Activated CD8-positive, alpha-beta memory T cell treated with anti-CD3 and anti-CD28 coated beads for 48 hours (primary cell): ENCODE data around the gene PCBD2.
"Not testable (repeated sequence)": the region's sequence is repeated elsewhere in the genome, so short reads cannot be mapped to it uniquely, and the experiment has no call there.

Experiments used
- DNase-seq, 3 experiments: peaks; one replicate each; pipeline ENCODE4 v3.0.0-alpha.2; 2020; ENCODE audit warnings: low read depth in 2 of 3, low spot score in 2 of 3

Gene PCBD2

DNA sequence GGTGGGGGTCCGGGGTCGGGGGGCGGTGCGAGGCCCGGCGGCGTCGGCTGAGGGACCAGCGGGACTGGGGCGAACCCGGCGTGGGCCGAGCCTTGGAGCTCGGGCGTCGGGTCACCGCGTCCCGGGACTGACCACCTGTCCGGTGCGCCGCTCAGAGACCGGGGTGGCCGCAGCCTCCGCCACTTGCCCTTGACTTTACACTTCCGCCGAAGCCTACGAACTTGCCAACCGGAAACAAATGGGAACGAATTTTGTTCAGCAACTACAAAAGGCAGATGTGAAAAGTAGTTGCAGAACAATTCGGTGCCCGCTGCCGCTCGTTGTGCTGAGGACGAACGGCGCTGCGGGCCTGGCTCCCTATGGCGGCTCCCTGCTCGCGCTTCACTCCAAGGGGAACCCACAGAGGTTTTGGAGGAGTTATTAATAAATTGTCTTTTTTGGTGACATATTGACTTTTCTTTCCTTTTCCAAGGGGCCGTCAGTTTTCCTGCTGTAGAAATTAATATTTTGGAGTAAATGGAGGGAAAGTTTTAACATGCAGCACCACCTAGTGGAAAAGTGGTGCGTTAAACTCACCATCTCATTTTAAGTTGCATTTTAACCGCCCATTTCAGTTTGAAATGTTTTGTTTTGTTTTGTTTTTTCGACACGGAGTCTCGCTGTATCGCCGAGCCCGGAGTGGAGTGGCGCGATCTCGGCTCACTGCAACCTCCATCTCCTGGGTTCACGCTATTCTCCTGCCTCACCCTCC lies 490 bp downstream of the PCBD2 start:
- DNase-seq: peak; percentile 30 to 56 (median 54)

DNA sequence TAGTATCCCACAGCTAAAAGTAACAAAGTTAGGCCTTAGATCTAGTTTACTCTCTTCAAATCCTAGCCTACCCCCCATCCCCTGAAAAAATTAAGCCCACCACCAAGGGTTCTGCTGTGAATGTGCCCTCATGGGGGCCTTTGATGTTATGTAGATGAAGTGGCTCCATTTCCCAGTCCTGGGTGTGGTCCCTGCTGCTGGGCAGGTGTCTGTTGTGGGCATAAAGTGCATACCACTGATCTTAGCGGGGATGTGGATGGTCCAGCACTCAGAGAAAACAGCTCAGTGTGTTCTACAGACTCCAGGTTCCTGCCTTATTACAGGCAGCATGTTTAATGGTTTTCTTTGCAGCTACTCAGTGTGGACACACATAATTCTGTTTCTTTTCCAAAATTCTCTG lies 1.9 kb downstream of the PCBD2 start:
- no peak for DNase-seq

DNA sequence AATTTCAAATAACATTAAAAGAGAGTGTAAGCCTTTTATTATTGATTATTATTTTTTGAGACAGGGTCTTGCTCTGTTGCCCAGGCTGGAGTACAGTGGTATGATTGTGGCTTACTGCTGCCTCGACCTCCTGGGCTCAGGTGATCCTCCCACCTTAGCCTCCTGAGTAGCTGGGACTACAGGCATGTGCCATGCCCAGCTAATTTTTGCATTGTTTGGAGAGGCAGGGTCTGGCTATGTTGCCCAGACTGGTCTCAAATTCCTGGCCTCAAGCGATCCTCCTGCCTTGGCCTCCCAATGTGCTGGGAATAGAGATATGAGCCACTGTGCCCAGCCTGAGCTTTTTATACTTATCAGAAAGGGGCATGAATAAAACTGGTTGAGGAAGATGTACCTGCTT lies 5.8 kb downstream of the PCBD2 start:
- DNase-seq: not testable (repeated sequence)

DNA sequence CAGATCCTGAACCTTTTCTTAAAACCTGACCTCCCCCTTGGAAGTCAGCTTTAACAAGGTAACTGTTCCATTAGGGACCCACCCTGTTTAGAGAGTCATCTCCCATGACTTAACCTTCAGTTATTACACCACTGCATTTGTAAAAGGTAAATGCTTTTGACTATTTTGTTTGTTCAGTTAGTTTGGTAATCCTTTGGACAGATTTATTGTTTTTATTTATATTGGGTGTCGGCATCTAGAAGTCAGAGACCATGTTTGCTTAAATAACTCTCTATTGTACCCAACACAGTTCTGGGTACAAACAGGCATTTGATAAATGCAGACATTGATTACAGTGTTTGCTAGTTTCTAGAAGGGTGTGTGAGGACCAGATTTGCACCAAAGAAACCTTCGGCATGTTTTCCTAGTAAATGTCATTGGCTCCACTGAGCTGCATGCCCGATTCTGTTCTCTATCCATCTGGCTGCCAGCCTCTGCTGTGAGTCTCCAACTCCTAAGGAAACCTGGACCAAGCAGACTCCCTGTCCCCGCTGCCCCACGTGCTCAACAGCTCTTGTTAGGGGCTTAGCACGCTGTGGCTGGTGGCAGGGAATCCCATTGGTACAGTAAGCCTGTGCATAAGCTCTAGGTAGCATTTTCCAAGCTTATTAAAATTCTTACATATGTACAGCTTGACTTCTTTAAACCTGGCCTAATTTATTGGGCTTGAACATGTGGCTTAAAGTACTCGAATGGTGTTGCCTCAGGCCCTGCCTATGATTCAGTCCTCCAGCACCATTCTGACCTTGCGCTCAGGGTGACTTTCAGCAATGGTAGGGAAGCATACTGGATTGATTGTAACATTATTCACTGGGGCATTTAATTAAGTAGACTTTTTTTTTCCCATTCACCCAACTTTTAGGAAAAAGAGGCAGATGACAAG lies 6.6 kb downstream of the PCBD2 start:
- no peak for DNase-seq

DNA sequence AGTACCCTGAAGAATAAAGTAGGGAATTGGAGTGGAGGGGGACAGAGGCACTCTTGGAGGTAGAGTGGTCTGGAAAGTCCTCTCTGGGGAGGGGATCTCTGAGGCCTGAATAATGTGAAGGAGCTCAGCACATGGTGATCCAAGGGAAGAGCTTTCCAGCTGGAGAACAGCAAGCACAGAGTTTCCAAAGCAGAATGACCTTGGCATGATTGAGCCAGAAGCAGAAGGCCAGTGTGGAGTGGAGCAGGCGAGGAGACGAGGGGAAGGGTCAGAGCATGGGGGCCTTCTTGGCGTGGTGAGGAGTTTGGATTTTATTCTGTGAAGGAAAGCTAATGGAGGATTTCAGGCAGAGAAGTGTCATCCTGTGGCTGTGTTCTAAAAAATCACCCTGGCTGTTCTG lies 8.3 kb downstream of the PCBD2 start:
- DNase-seq: no peak

DNA sequence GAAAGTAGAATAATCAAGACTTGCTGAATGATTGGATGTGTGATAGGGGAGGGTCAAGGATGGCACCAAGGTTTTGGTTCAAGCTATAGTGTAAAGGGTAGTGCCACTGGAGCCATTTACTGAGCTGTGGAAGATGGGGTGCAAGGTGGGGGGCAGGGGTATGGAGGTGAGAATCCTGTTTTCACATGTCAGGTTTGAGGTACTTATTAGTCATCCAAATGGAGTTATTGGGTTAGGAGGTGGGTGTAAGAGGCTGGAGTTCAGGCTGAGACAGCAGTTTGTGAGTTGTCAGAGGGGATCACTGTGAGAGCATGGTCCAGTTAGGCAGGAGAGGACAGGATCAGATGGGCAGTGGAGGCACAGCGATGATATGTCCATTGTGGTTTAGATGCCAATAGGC lies 8.9 kb downstream of the PCBD2 start:
- no peak for DNase-seq

DNA sequence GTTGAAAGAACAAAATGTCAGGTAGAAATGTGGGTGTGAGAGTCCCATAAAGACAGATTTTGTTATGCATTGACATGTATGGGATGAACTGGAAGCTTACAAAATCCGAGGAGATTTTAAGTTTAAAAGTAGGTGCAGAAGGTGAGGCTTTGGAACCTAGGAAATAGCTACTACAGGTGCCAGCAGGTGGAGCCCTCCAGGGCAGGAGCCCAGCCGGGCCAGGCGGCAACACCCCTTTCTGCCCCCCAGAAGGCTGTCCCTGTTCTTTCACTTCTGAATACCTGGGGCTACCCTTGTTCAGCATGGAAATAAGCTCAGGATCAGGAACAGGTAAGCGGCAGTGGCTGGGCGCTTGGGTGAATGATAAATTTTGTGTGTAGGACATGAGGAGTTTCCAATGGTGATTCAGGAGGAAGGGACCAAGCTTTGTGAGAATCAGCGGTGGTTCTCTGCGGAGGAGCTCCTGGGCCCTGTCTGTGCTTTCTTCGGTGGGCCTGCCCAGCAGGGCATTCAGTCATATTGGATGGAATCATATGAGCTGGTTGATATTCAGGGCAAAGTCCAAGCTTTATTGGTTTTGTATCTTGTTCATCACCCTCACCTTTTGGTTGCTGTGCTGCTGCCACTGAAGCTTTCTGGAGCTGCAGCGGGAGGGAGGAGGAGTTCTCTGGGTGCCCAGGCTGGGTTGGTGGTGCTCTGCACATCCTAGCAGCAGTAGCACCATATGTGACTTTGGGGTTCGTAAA lies 12.3 kb downstream of the PCBD2 start:
- DNase-seq: no peak

DNA sequence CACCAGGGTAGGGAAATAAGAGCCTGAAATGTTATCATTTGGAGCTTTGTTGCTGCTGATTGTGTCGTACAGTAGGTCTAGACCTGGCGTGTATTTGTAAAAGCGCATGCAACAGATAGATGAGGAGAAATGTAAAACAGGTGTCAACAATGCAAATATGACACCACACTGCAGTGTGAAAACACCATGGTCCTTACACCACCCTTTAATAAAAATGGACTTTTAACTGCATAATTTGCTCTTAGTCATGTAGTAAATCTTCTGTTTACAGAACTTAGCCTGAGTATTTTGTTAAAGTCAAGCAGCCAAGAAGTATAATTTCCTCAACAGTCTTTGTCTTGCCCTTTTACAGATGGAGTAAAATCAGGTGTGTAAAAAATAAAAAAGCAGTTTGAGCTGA lies 13.9 kb downstream of the PCBD2 start:
- no peak for DNase-seq

DNA sequence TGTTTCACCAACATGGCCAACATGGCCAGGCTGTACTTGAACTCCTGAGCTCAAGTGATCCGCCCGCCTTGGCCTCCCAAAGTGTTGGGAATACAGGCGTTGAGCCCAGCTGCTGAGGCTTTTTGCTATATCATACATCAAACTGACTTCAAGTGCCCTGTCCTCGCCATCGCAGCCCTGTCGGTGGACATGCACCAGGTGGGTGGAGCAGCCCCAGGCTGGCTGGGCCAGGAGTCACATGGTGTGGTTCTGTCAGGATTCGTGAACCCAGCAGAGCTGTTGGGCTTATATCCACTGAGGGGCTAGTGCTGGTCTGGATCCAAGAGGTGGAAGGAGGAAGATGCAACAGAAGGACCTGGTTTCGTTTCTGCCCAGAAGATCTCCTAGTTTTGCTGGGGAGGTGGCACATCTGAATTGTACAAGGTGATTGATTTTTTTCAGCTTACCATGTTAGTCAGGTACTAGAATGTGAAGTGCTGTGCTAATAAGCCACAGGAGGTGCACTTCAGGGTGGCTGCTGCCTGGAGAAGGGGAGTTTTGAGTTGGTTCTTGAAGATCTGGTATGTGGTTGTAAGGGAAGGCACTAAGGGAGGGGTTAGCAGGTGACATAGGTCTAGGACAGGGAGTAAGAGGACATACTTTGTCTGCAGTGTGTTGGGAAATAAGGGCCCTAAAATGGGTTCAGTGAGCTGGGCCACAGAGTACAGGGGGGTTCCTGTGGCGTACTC lies 16.1 kb downstream of the PCBD2 start:
- no peak for DNase-seq

DNA sequence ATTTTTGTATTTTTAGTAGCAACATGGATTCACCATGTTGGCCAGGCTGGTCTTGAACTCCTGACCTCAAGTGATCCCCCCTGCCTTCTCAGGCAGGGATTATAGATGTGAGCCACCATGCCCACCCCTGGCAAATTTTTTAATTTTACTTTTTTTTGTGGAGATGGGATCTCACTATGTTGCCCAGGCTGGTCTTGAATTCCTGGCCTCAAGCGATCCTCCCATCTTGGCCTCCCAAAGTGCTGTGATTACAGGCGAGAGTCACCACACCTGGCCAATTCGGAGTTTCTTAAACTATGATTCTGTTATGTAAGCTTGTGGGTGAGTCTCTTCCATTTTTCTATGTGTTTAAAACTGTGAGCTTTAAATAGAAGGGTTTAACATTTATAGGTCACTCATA lies 27.6 kb downstream of the PCBD2 start:
- DNase-seq: no peak

DNA sequence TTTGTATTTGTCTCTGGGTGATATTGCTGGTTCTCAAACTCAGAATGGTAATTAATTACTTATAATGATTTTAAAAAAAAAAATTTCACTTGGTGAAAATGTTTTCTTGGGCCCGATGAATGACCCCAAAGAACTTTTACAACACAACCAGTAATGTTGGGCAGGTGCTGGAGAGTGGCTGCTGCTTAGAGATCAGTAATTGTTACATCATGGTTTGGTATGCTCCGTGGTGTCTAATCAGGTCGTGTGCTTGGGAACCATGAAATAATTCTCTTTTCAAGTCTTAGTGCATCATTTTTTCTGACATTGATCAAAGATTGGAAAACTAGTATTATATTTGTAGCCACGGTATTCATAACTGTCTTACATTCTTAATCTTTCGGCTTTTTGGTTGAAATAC lies 29.3 kb downstream of the PCBD2 start:
- DNase-seq: no peak

DNA sequence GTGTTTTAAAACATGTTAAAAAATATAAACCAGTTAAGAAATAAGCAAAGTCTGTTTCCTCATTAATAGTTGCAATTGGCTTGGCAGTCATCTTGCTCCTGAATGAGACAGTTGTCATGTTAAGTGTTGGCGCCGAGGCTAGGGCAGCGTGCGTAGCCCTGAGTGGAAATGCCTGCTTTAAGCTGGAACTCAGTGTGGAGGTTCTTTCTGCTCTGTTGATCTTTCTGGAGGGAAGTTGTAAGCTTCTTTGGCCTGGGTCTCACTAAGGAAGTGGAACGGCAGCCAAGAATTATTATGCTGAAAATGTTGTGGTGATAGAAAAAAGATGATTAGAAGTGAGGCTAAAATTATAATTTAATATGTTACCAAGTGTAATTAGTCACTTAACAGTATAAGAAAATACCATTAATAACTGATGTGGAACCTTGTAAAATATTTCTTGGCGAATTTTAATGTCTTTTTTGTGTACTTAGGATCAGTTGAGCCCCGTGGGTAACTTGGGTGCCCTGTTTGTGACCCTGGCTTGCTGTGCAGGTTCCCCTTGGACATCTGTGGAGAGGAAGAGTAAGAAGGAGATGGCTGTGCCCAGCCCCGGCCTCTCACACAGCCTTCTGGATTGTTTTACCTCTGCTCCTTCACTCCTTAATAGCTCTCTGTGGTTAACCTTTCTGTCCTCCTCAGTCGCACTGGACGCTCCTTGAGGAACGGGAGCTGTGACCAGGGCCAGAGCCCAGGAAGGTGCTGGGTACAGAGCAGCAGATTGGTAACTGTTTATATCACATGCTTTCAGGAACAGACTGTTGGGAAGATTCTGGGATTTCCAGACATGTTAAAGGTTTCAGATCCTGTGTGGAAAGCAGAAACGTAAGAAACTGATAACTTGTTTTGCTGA lies 31.0 kb downstream of the PCBD2 start:
- no peak for DNase-seq

DNA sequence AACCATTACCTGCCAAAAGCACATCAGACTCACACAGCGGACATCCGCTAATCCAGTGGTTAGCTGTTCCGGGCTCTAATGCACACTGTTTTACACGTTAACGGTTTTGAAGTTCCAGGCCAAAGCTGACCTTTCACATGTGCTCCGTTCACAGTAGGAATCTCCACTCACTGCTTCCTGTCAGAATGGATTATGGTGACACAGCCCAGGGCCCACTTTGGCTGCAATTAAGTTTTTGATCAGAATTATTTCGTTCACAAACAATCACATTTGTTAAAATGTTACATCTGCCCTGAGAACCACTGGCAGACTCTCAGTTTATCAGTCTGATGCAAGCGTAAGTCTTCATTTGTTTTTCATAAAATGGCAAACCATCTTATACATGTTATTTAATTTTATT lies 32.6 kb downstream of the PCBD2 start:
- DNase-seq: no peak

DNA sequence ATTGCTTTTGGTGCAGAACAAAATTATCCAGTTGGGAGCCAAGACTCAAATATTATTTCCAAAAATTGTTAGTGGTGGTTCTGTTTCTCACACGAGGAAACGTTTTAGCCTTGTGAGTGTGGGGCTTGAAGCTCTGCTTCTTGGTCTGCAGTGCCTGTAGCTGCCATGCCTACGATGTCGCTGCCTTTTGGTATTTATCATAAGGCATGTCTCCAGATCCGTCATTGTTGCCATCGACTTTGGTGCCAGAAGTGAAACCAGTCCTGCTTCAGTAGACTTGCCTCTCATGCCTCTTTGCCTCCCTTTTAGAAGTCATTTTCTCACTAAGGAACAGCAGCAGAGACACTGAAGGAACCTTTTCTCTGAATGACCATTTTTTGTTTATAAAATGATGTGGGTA lies 33.1 kb downstream of the PCBD2 start:
- DNase-seq: no peak

DNA sequence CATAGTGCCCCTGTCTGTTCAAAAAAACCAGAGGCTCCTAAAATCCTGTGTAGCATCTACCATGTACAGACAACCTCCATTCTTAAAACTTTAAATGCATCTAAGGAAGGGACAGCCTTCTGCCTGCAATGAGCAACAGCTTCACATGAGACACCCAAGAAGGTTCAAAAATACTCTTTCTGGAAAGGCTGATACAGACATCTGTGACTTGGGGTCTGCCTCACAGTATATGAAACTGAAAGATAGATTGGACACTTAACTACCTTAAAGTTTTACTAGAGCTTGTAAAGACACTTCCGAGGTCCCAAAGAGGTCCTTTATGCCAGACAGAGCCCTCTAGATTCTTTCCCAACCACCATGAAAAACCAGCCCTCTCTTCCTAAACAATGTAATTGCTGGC lies 34.6 kb downstream of the PCBD2 start:
- DNase-seq: no peak

DNA sequence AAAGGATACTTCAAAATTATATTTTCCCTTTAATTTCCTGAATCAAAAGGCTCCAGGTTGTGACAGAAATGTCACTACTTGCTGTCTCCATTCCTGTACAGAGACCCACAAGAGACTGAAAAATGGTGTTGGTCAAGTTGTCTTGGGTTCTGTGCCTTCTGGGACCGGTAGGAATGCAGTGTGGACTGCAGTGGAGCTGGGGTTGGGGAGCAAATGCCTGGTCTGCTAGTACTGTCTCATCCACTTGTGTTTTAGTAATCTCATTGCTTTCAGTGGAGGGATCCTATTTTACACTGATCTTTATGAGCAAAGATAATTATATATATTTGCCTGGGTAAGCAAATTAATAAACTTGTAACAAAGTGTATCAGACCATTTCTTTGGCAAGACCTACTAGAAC lies 38.6 kb downstream of the PCBD2 start:
- no peak for DNase-seq

DNA sequence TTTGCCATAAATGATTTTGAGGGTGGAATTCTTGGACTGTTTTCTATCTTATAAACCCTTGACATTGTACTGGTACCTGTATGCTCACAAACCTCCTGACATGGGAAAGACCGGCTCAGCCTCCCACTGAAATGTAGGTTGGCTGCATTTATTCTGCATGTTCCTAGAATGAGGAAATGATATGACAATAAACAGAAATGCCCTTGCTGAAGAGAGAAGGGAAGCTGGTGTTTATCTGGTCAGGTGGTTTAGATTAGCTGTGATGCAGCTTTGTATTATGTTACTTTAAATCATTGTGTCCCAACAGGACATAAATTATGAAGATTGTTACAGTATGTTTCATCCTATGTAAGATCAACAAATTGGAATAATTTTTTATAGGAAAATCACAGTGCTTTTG lies 39.7 kb downstream of the PCBD2 start:
- DNase-seq: no peak

DNA sequence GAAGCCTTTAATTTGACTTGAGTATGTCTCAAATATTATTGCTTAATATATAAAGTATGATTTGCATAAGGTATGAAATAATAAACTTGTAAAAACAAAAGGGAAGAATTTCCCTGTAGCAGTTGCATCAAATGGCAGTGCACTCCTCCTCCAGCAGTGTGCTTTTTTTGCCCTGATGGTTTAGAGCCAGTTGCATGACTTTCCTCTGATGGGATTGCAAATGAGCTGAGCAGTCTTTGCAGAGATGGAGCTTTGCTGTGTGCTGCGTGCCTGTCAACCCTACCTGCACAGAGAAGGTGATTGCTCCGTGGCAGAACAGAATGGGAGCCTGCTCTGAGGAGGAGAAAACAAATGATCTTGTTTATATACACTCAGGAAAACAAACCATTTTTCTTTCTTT lies 40.1 kb downstream of the PCBD2 start:
- no peak for DNase-seq

DNA sequence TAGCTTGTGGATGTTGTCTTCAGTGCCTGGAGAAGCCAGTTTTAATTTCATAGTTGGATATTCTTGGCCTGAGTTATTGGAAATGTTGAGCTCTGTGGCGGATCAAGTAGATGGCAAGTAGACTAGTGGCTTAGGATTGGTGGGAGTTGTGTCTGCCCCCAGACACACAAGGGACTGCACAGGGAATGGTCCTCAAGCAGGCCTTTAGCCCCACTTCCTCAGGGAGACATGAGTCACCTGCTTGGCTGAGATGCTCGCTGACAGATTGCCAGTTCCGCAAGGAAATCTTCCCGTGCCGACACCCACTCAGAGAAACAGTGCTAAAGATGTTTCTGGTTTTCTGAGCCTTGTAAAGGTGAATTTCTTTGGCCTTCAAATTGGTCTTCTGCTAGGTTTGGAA lies 44.0 kb downstream of the PCBD2 start:
- DNase-seq: no peak

DNA sequence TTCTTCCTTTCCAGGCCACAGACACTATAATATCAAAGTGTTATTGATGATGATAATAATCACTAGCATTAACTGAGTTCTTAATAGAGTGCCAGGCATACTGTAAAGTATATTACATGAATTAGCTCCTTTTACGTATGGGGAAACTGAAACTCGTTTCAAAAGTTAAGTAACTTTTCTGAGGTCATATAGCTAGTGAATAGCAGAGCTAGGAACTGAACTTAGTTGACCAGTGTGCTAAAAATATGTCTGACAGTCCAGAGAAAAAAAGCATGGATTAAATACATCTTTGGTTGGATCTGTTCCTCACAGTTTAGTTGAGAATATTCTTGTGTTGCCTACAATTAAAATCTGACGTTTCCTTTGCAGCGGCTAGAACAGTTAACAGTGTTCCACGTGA lies 44.4 kb downstream of the PCBD2 start:
- DNase-seq: no peak
